Caki2 (cell line): Measurements from ENCODE around the gene NDUFAF8. TPM values are rescaled to one million over a fixed set of nuclear protein-coding genes. Genes with fewer than 3 reads are reported as not detected.

Source experiments
- DNase-seq: peaks from one replicate; pipeline ENCODE4 v3.0.0-alpha.2; 2015; ENCODE audit warnings: low read depth
- in situ Hi-C: cut with HindIII; loops from 2 replicates; pipeline ENCODE4 v1.10.0; 2016; ENCODE audit warnings: low sequenced_read_pairs, low pct_unique_long_range_greater_than_20kb, mixed read lengths
- total RNA-seq: library from RNA; depleted of rRNA; stranded (reverse); fragments of >200 nt; shearing (Covaris generic); gene quantifications from 2 replicates; pipeline ENCODE4 v1.2.3, GENCODE V29; 2014; ENCODE audit warnings: low replicate concordance

The NDUFAF8 gene
- total RNA-seq, 1 experiment from 2014 or later: 172 TPM

DNA sequence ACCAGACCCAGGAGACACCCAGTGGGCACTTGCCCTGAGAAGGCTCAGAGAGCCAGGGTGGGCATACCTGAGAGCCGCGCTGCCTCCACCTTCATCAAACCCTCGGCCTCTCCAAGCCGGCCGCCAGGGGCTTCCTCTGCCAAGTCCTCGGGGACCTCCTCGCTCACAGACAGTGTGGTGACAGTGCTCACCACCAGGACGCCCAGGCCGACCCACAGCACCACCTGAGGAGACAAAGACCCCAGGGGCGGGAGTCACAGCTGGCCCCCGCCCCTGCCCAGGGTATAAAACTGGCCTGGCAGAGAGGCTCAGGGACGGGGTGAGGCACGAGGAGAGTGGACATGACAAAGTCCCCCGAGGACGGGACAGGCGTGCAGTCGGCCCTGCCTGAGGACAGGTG lies 21.1 kb downstream of the NDUFAF8 start:
- in situ Hi-C loops: no loop called here
- no peak for DNase-seq

DNA sequence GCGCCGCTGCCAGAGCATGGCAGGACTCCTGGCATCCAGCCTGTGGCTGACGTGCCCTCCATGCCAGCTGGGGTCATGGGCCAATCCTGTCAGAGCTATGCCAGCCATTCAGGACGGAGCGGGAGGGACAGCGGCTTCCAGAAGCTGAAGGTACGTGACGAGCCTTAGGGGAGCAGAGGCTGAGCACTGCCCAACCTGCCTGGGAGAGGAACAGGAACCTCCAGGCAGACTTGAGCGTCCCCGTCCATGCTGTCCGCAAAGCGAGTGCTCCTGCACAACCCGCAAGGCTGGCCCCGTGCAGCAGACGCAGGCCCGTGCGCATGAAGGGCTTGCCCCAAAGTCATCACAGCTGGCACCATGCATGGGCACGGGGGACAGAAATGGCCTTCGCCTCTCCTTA lies 21.5 kb downstream of the NDUFAF8 start:
- no peak for DNase-seq
- in situ Hi-C loops: no loop called here

DNA sequence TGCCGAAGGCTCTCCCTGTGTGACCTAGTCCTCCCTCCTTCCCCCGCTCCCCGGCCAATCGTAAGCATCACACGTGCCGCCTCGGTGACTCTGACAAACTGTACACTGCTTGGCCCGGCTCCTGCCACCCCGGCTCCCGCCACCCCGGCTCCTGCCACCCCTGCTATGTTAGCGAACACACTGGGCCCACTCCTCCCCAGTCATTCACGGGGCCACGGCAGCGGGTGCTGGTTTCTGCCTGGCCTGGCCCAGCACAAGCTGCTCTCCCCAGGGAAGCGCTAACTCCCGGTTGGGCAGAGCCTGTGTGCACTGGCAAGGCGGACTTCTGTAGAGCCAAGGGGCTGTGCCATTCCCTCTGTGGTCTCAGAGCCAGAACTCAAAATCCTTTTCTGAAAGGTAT lies 22.0 kb downstream of the NDUFAF8 start:
- in situ Hi-C loops: no loop called here
- no peak for DNase-seq

DNA sequence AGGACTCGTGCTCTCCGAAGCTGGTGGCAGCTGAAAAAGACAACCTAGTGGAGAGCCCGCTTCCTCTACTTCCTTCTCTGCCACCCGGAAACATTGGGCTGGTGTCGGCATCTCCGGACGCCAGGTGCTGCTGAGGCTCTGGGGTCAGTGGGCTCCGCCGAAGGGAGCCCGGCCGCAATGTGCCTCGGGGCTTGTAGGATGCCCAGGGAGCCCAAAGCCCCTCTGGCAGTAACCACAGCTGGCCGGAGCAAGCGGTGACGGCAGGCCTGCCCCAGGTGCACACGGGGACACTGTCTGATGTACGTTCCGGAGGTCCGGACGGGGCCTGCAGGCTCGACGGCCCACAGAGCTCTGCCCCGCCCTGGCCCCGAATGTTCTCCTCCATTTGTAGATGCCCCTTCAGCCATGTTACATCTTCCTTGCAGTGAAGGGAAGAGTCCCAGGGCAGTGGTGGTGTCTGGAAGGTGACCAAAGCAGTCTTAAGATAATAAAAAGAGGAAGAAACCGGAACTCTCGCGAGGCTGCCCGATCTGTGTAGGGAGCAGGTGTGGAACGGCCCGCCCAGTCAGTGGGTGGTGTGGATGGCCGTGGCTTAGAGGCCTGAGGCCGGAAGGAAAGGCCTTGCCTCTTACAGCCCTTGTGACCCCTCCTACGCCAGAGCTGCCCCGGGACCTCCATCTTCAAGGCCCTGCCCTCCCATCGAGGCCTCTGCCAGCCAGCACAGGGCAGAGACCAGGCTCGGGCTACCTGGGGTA lies 22.6 kb downstream of the NDUFAF8 start:
- no peak for DNase-seq
- in situ Hi-C loops: no loop called here

DNA sequence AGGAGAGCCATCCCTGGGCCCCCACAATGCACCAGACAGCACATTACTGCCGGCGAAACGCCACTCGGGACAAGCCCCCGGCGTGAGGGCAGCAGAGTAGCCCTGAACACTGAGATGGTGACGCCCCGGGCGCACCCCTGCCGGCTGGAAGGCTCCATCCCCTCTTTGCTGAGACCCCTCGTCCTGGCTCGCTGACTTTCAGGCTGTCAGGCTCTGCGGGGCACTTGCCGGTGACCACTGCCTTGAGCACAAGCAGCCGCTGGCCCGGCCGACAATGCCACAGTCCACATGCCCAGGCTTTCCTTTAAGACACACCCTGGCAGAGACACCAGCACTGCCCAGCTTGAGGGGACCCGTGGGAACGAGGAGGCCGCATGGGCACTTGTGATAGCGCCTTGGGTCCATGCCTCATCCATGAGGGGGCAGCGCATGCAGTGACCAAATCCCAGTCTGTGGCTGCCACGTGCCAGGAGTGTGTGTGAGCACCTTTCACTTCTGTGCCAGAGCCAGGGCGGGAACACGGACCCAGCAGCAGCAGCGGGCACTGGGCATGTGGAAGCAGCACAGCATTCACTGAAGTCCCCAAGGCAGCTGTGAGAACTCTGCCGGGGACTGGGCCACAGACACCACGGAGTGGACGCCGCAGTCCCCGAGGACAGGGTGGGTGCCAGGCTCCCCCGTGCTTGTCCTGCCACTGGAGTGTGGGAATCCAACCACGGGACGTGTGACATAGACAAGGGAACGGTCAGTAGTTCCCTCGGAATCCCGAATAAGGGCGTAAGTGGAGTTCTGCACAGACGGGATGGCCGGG lies 24.5 kb downstream of the NDUFAF8 start:
- DNase-seq: no peak
- in situ Hi-C loops: no loop called here

DNA sequence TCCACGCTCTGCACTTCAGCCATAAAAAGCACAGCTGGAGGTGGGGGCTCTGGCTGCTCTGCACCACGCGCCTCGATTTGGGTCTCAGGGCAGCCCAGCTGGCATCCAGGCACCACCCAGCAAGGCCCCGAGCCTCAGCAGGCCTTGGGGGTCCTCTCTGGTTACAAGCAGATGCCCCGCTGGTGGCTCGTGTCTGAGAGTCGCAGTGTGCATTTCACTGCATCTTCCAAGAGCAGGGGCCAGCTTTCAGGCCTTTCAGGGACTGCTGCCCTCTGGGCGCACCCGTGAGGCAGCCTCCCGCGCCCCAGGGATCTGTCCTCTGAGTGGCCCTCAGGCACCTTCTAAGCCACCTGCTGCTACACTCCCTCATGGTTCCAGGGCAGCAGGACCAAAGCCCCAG lies 25.5 kb downstream of the NDUFAF8 start:
- DNase-seq: no peak
- in situ Hi-C loops: no loop called here

DNA sequence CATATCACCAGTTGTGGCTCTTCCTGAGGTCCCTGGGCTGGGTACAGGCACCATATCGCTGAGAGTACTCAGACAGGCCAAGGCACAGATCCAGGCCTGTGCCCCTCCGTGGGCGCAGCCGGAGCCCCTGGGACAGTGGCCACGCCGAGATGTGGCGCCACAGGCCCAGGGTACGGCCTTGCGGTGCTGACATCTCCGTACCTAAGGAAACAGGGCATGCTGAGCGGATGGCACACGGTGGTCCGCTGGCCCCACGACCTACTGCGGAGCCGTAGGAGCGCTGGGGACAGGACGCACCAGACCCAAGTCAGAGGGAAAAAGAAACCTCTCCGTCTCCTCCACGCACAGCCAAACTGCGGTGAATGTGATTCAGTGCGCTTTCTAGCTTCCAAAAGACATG lies 26.5 kb downstream of the NDUFAF8 start:
- in situ Hi-C loops: no loop called here
- no peak for DNase-seq

DNA sequence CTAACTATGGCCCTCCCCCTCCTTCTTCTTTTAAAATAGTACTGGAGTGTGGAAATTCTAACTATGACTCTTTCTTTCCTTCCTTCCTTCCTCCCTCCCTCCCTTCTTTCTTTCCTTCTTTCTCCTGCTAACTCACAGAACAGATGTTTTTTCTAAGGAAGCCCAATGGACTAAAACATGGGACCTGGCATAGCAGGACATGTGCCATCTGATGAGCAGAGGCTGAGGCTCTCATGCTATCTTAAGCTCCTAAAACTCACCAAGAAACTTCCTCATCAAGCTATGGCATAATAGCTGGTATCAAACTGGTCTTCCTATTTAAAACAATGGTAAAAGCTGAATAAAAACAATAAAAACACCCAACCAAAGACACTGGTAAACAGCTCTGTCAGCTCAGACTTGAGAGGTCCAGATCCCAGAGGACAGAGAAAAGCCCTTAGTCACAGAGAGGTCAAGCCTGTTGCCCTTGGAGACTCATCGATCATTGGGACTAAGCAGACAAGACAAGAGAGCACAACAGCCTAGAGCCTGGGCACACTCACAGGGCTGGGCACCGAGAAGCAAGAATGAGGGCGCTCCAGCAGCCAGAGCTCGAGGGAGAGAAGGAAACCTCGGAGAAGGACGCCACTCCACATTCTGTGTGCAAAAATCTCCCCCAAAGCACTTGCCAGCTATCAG lies 28.4 kb downstream of the NDUFAF8 start:
- no peak for DNase-seq
- in situ Hi-C loops: no loop called here

DNA sequence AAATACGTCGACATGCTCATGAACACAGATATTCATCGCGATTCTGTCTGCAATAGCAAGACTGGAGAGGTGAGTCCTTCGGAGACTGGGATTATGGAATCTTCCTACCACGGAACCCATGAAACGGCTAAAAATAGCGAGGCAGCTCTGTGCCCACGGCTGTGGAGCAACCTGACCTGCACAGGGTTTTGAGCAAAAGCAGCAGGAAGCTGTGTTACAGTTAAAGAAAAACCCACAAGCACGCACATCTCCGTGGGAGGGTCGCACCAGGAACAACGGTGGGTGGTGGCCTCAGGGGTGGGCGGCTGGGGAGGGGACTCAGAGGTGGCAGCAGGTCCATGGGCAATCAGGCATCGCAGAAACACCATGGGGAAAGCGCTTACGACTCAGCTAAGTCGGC lies 31.2 kb downstream of the NDUFAF8 start:
- in situ Hi-C loops: no loop called here
- no peak for DNase-seq

DNA sequence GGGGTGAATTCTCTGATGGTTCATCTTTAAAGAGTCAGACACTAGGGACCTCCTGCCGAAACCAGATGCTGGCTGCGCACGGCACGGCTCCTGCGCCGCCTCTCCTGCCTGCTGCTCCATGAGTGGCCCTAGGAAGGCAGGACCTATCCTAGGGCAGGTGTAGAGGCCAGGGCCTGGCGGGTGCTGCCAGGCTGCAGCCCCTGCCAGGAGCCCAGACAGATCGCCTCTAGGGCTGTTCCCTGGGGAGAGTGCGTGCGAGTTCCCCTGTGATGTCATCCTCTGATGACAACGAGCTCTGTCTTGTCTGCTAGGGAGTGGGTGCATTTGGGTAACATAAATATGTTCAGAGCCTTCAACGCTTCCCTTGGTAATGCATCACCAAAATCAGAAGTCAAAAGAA lies 32.1 kb downstream of the NDUFAF8 start:
- in situ Hi-C loops: no loop called here
- no peak for DNase-seq

DNA sequence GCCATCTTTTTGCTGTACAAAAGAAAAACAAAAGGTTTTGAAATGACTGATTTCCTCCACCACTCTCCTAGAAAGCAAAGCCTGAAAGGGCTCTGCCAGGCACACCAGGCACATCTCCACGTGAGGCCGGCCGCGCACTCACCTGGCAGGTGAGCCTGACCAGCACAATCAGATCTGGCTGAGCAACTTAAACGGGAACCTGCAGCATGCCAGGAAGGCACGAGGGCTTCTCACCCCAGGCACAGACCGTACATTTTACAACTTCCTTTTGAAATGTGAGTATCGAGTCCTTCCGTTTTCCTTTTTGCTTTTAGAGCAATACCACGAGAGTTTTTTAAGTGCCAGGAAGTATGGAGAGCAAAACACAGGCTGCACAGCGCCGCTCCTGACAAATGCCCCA lies 33.5 kb downstream of the NDUFAF8 start:
- in situ Hi-C loops: no loop called here
- no peak for DNase-seq

DNA sequence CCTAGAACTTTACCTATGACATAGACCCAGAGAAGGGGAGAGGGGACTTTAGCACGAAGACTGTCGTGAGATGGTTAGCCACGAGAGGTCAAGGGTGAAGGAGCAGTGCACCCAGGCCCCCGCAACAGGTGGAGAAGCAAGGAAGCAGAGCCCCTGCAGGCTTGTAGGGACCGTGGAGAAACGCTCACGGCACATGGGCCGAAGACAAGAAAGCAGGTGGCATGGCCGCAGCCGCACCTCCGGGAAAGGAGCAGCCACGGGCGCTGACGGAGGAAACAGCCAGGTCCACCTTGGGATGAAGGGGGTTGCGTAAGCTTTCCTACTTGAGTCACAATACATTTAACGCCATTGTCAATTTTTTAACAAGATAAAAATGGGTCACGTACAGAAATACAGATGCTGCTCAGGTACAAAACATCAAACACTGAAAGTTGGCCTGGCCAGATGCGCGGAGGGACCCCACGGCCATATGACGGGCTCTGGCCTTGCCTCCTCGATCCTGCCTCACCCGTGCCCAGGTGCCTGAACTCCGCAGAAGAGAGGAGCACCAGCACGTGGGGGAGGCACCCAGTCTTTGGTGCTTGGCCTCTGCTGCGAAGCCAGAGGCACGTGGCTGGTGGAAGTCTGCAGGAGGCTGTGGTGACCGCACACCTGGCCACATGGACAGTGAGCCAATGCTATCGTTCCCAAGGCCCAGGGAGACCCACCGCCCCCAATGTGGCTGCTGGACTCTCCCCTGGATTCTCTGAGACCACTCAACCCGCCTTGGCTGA lies 34.8 kb downstream of the NDUFAF8 start:
- no peak for DNase-seq
- in situ Hi-C loops: no loop called here

DNA sequence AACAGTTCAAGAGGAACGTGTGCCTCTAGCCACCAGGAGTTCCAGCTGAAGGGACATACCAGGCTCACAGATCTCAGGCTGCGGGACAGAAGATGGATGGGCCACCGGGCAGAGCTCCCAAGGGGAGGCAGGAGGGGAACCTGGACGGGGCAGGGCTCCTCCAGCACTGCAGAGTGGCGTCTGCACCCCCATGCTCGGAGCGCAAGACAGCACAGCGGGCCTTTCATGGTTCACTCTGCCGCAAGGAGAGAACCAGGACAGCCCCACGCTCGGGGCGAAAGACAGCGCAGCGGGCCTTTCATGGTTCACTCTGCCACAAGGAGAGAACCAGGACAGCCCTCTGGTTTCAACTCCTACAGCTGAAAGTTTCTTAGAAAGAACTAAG lies 35.3 kb downstream of the NDUFAF8 start:
- in situ Hi-C loops: no loop called here
- no peak for DNase-seq

DNA sequence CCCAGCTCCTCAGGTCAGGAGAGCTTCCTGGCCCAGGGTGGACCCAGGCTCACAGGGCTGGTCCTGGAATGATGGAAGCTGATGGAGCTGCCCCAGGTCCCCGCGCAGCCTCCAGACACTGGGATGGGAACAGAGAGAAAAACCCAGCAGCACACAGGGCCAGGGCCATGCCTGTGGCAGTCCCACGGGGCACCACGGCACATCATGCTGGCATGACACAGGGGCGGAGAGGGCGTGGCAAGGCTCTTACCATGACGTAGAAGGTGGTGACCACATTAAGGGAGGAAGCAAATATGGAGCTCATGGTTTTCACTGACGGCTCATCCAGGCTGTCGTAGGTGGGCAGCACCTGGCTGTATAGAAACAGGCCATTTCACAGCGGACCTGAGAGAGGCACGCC lies 37.7 kb downstream of the NDUFAF8 start:
- in situ Hi-C loops: no loop called here
- no peak for DNase-seq

DNA sequence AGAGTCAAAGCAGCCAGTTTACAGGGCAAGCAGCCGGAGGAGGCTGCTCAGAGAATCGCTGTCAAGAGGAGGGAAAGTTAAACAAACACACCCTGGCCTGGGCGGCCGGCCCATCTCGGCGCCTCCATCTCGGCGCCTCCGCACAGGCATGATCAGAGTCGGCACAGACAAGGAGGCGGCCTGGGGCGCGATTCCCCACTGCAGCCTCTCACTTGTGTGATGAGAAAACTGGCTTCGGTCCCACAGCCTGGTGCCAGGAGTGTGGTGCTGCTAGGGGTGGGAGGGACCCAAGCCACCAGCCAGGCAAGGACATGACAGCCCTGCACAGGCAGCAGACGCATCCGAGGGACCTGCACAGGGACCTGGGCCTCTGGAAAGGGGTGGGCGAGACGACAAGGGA lies 38.3 kb downstream of the NDUFAF8 start:
- no peak for DNase-seq
- in situ Hi-C loops: no loop called here

DNA sequence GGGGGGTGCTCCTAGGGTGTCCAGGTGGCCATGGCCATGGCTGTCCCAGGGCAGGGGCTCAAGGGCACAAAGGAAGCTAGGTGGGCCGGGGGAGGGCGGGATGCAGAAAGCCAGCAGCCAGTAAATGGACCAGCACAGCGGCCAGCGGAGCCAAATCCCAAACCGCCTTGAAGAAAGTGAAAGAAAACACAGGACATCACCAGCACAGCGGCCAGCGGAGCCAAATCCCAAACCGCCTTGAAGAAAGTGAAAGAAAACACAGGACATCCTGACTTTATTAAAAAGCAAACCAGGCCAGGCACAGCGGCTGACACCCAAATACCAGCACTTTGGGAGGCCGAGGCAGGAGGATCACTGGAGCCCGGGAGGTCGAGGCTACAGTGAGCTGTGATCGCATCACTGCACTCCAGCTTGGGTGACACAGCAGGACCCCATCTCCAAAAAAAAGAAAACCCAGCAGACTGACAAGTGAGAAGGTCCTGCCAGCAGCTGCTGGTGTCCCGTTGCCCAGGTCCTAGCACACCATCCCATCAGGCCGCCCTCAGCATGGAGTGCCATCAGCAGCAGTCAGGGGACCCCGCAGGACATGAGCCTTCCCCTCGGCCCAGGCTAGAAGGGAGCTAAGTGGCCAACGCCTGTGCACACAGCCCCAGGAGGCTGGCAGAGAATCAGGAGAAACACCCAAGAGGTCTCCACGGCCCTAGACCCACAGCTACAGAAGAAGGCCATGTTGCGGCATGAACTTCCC lies 39.0 kb downstream of the NDUFAF8 start:
- no peak for DNase-seq
- in situ Hi-C loops: no loop called here

DNA sequence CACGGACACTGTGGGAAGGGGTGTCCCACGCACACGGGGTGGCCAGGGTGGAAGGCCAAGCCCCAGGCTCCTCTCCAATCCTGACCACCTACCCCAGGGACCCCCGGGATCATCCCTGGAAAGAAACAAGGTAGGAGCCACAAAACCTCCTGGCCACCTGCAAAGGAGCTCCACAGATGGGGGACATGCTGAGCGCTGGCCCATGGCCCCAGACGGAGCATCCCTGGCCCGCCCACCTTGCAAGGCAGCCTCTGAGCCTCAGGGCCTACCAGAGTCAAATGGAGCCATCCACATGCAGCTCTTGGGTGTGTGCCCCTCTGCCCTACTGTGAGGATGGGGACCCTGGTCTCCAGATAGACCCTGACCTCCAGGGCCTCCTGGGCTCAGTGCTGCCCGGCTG lies 39.7 kb downstream of the NDUFAF8 start:
- DNase-seq: no peak
- in situ Hi-C loops: no loop called here
